OCI-LY1 (cell line): ENCODE measurements around the gene PYCARD.

Source experiments
- EZH2 ChIP-seq: fragments of 200-600 bp; sonication (generic), shearing (Covaris generic); IDR thresholded peaks from 2 replicates; pipeline ENCODE4 v1.8.0; 2017; ENCODE audit warnings: borderline replicate concordance, mixed run types, mild to moderate bottlenecking, antibody characterized with exemption, low read length, moderate library complexity, mixed read lengths
- TF ChIP-seq, protein P1 (sequence below): fragments of 200-600 bp; sonication (generic), shearing (Covaris generic); IDR thresholded peaks from 2 replicates; pipeline ENCODE4 v1.5.1; 2017; ENCODE audit warnings: mild to moderate bottlenecking, antibody characterized with exemption, low read length, moderate library complexity, mixed read lengths

DNA sequence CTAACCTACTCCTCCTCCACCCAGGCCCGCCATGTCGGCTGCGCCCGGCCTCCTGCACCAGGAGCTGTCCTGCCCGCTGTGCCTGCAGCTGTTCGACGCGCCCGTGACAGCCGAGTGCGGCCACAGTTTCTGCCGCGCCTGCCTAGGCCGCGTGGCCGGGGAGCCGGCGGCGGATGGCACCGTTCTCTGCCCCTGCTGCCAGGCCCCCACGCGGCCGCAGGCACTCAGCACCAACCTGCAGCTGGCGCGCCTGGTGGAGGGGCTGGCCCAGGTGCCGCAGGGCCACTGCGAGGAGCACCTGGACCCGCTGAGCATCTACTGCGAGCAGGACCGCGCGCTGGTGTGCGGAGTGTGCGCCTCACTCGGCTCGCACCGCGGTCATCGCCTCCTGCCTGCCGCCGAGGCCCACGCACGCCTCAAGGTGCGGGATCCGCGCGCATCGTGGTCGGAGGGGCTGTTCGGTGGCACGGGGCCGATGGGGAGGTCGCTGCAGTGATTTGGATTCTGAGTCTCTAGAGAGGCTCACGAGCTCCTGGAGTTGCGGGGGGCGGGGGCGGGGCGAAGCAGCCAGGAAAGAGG lies 12.2 kb upstream of the PYCARD start:
- no peak for TF ChIP-seq EZH2
- TF ChIP-seq, protein P1, sequence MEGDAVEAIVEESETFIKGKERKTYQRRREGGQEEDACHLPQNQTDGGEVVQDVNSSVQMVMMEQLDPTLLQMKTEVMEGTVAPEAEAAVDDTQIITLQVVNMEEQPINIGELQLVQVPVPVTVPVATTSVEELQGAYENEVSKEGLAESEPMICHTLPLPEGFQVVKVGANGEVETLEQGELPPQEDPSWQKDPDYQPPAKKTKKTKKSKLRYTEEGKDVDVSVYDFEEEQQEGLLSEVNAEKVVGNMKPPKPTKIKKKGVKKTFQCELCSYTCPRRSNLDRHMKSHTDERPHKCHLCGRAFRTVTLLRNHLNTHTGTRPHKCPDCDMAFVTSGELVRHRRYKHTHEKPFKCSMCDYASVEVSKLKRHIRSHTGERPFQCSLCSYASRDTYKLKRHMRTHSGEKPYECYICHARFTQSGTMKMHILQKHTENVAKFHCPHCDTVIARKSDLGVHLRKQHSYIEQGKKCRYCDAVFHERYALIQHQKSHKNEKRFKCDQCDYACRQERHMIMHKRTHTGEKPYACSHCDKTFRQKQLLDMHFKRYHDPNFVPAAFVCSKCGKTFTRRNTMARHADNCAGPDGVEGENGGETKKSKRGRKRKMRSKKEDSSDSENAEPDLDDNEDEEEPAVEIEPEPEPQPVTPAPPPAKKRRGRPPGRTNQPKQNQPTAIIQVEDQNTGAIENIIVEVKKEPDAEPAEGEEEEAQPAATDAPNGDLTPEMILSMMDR = no peak
